ENCODE results near the gene SPTY2D1.
A peak's percentile ranks its signal among the peaks of the same experiment; 100 is the strongest.
"Not testable (repeated sequence)": the region's sequence is repeated elsewhere in the genome, so short reads cannot be mapped to it uniquely, and the experiment has no call there.

SPTY2D1 gene

DNA sequence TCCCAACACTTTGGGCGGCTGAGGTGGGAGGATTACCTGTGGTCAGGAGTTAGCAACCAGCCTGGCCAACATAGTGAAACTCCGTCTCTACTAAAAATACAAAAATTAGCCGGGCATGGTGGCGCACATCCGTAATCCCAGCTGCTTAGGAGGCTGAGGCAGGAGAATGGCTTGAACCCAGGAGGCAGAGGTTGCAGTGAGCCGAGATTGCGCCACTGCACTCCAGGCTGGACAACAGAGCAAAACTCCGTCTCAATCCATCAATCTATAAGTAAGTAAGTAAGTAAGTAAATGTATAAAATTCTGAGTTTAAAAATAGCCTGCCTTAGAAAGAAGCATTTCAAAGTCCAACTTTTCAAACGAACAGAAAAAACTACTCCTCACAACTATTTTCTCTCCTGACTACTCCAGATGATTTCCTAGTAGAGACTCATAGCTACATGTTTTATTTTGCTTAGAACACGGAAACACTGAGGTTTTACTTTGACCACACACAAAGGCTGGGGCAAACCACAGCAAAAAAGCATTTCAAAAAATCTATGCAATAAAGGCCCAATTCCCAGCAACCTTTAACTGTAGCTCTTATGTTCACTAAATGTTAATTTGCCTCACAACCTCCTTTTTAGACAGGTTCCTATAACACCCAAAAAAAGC is 16.3 kb downstream of the SPTY2D1 start:
- DNase-seq = peak; percentile 52

DNA sequence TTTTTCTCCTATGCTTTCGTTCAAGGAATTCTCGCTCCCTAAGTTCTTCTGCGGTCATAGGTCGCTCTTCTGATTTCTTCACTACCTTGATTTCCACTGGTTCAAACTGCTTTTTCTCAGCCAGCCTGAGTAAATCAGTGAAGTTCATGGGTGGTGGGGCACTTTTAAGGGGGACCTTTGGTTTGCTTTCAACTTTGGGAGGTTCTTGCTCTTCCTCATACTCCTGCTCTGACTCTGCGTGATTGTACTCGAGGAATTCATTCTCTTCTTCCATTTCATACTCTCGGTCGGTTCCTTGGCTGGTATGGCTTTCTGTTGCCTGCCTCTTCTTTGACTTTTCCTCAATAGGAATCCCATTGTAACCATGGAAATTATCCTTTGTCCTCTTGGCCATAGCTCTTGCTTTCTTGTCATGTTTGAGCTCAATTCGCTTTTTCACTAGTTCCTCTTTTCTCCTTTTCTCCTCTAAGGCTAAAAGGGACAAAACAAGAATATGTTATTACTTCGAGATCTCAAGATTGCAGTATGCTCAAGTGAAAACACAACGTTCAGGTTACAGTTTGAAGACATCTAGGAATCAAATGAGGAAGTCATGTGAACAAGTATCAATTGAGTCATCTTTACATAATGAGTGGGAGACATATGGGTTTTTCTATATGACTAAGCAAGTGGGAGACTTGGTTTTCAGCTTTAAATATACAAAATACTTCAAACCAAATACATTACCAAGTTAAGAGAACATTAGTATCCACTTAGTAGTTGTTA is 18.3 kb downstream of the SPTY2D1 start:
- no peak for DNase-seq

DNA sequence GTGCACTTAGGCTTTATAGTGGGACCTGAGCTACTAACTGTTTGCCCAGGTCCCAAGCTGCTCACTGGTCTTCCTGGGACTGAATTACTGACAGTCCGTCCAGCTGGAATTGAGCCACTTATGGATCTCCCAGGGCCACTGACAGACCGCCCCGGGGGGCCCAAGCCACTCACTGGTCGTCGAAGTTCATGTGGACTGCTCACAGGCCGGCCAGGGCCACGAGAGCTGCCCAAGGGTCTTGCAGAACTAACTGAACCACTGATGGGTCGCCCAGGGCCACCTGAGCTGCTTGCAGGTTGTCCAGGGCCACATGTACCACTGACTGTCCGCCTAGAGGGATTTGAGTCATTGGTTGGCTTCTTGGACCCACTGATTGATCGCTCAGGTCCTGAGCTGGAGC is 19.5 kb downstream of the SPTY2D1 start:
- DNase-seq = no peak

DNA sequence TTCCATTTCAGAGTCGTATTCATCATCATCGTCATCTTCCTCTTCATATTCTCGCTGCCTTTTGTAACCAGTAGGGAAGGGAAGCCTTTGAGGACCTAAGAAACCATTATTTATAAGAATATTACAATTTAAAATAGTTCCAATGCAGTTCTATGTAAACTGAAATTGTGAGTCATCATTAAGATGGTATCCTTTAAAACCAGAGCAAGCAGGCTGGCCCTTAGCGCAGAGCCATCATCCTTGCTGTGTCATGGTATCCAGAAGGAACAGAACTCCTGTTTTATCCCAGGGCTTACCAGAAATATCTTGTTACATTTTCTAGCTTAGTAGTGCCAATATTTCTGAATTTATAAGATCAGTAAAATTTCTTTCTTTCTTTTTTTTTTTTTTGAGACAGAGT is 21.7 kb downstream of the SPTY2D1 start:
- DNase-seq = no peak

DNA sequence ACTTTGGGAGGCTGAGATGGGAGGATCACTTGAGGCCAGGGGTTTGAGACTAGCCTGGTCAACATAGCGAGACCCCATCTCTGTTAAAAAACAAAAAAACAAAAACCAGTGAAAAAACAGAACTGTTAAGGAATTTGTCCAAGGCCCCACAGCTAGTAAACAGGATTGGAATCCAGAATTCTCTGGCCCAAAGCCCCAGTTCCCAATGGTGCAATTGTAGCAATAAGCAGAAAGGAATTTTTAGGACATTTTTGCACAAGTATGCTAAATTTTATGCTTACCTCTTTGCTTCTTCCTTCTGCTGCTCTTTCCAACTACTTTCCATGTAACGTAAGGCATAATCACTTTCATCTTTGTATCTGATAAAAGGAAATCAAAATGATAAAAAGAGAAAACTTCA is 22.9 kb downstream of the SPTY2D1 start:
- DNase-seq = no peak

DNA sequence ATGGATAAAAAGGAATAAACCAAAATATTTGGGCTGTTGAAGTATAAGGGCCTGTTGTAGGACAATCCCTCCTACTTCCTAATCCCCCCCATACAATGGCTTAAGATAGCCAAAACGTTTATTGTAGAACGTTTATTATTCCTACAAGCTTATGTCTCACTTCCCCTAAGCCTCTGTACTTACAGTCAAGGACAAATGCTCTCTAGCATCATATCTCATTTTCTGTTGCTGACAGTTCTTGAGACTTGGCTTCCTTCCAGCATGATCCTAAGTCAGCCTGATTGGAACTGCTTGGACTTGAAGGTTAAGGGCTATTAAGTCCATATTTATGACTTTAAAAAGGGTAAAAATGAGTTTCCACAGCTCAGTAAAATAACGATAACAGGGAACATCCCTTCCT is 25.8 kb downstream of the SPTY2D1 start:
- no peak for DNase-seq

DNA sequence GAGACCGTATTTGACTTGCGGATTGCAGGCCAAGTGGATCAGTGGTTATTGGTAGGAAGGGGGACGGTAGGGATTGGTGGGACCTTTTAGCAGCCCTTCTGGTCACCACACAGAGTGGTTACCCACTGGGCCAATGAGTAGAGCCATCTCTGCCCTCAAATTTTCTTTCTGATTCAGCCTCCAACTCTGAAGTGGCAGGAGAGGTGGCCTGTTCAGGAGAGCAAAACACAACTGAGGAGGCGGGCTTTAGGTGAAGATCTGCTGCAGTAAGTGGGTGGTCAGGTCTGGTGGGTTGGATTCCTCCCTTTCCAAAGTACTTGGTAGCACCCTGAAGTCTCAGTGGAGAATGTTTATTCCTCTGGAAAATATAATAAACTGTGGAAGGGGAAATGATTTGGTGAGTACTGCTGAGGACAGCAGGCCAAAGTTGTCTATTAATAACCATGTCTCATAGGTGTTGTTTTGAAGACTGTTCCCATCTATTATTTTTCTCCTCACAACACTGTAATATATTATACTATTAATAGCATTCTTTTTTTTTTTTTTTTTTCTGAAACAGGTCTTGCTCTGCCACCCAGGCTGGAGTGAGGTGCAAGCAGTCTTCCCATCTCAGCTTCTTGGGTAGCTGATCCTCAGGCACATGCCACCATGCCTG is 33.1 kb downstream of the SPTY2D1 start:
- DNase-seq = no peak

DNA sequence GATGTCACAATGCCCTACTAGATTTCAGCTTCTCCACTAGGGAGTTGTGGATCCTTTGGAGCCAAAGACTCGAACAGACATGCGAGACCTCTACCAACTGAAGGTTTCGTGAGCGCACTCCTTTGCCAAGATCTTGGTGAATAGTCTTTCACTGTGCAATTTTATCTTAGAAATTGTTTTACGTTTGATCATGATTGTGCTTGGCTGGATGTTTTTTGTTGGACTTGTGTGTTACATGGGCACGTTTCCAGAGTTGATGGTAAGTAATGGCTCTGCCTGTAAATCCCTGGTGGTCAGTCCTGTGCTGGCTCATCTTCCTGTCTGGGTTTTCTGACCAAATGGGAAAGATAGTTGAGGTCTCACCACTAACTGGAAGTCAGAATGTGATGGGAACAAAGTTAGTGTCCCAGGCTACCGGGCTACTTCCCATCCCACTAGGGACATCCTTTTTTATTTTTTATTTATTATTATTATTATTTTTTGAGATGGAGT is 34.4 kb downstream of the SPTY2D1 start, which contains the start of gene MISFA:
TSS of gene MISFA (plus strand) at position 51 of the 492 bp plus-strand sequence. CDS start at position 191, 140 bp downstream.
- DNase-seq = no peak

DNA sequence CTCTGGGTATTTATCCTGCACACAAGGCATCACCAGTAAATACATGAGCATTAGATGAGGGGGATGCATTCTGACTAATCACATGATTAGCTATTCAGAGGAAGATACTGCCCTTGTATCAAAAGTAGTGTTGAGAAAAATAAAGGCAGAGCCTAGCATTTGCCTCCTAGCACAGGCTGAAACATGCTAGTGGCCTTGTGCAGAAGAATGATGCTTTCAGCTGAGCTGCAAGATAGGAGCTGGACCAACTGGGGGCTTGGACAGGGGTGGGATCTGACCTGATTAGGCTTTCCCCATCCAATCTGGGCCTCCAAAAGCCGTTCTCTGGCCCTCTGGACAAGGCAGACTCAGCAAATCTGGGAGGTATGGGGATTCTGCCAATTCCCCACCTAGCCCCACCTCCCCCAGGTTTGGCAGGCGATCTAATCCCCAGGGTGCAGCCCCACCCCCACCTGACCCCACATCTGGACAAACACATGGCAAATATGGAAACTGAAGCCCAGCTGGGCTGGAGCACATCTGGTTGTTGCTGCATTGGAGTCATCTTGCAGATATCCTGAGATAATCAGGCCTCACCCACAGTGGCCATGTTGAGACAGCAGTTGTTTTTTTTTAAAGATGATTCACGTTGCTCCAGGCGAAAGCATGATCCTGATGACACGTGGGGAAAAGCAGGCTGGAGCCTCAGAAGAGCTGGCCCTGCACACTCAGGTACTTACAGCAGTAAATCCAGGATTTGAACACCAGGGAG is 39.0 kb downstream of the SPTY2D1 start:
- DNase-seq = no peak

DNA sequence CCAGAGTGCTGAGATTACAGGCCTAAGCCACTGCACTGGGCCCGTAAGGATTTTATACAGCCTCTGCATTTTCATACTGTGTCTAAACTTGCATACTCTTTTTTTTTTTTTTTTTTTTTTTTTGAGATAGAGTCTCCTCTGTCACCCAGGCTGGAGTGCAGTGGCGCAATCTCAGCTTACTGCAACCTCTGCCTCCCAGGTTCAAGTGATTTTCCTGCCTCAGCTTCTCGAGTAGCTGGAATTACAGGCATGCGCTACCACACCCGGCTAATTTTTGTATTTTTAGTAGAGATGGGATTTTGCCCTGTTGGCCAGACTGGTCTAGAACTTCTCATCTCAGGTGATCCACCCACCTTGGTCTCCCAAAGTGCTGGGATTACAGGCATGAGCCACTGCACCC is 40.1 kb downstream of the SPTY2D1 start:
- not testable (repeated sequence) for DNase-seq

DNA sequence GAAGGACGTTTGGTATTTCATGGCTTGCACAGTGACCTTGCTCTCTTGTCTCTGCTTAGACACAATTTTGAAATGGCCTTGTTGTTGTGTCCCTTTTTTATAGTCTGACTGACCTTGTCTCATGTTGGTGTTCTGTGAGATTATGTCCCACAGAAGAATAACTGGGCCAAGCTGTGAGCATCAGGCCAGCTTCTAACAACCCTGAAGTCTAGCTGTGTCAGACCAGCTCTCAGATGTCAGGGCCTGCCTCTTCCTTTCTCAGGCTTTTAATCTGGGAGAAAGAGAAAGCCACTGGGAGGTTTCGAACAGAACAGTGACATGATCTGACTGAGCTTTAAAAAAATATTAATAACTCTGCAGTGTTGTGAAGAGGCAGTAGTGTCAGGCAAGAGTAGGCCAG is 43.6 kb downstream of the SPTY2D1 start:
- DNase-seq = no peak

DNA sequence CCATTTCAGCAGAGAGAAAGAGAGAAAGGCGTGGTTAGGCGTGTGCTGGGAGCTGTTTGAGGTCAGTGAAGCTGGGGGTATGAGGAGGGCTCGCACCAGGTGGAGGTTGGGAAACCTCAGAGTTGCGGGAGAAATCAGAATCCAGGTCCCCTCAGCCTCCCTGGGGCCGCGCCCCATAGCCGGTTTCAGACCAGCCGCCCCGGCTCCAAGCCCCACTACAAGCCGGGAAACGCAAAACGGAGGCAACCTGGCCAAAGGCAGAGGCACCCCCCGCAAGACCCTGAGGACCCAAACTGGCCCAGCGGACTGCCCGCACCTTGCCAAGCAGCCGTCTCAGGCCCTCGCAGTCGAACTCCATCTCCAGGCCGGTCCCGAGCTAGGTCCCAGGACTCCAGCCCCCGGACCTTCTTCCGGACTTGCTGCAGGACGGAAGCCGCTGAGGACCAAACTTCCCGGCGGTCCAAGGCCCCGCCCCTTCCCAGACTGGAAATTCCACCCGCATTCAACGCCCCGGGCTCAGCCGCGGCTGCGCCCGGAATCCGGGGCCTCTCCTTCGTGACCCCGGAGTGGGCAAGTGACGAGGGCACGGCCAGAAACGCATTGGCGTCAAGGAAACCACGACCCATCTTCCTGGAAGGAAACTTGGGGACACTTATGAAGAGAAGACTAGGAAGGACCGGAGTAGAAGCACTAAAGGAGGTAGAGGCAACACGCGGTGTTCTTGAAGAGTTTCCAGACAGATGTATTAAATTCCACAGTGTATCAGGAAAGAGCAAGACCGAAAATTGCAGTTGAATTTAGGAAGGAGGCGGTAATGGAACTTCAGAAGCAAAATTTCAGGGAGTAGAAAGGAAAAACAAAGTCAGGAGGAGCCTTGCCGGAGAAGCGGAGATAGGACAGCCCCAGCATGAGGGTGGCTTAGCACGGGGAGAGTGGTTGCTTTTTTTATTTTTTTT is 45.6 kb downstream of the SPTY2D1 start, which contains the start of gene UEVLD:
TSS of gene UEVLD (minus strand) at position 438 of the 956 bp plus-strand sequence. CDS start at position 358, 80 bp downstream.
- peak; percentile 51 for DNase-seq

DNA sequence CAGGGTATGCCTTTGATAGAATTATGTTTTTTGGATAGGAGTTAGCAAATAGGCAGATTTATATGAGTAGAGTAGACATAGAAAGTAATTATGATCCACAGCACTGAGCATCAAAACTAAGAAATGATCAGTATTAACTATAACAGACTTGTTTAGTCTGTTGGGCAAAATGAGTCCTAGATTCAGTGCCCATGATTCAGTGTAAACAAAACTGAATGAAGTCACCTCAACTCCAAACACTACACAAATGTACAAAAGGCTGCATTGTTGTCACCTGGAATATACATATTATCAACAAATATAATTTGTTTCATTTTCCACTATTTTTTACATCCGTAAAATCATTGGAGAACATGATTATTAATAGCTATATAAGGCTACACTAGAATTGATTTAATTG is 52.3 kb downstream of the SPTY2D1 start:
- no peak for DNase-seq

DNA sequence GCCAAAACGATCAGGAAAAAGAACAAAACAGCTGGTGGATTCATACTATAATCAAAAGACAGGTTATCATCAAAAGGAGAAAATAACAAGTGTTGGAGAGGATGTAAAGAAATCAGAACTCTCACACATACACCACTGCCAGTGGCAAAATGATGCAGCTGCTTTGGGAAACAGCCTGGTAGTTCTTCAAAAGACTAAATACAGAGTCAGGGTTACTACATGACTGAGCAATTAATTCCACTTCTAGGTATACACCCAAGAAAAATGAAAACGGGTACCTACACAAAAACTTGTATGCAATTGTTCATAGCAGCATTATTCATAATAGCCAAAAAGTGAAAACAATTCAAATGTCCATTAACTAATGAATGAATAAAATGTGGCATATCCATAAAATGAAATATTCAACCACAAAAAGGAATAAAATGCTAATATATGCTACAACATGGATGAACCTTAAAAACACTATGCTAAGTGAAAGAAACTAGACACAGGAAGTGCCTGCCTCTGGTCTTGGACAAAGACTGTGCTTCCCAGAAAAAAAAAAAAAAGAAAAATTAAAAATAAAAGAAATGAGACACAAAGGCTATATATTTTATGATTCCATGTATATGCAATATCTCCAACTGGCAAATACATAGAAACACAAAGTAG is 53.9 kb downstream of the SPTY2D1 start:
- no peak for DNase-seq

DNA sequence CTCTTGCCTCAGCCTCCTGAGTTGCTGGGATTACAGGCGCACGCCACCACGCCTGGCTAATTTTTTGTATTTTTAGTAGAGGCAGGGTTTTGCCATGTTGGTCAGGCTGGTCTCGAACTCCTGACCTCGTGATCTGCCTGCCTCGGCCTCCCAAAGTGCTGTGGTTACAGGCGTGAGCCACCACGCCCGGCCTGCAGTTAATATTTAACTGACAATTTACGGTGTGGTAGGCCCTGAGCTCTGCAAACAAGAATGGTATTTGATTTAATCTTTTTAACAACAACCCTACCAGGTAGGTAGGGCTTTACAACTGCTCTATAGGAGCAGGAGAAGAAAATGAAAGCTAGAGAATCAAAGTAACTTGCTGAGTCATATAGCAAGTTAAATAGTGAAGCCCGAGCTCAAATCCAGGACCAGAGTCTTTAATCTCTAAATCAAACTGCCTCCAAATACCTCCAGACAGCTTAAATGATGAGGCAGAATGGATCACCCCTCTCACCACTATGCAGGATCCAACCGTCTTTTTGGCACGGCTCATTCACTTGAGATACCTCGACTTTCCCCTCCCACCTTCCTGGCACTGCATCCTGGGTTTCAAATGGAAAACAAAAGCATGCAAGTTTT is 55.1 kb downstream of the SPTY2D1 start:
- no peak for DNase-seq

DNA sequence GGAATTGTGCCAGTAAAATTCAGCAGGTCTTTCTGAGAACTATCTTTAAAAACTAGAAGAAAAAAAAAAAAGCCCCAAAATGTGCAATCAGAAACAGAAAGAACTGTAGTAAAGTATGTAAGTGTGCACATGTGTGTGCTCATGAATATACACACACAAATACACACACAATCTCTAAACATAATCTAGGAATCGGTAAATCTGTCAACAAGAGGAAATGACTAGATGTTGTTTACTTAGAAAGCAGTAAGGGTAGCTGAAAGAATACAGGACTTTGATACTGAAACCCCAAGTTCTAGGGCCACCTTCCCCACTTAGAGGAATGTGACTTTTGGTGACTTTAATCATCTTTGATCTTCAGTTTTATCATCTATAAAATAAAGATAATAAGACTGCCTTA is 58.8 kb downstream of the SPTY2D1 start:
- no peak for DNase-seq

DNA sequence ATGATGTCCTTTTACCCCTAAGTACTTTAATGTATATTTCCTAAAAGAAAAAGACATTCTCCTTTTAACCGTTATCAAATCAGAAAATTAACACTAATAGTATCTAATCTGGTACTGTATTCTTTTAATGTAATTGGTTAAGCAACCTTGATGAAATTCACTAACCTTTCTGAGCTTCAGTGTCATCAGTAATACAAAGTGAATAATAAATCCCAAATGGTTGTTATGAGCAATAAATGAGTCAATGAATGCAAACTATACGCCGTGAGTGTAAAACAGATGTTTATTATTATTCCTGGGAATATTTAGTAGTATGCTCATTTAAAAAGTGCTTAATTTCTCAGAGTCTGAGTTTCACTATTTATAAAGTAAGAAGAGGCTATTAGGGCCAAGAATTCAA is 67.1 kb downstream of the SPTY2D1 start:
- no peak for DNase-seq

DNA sequence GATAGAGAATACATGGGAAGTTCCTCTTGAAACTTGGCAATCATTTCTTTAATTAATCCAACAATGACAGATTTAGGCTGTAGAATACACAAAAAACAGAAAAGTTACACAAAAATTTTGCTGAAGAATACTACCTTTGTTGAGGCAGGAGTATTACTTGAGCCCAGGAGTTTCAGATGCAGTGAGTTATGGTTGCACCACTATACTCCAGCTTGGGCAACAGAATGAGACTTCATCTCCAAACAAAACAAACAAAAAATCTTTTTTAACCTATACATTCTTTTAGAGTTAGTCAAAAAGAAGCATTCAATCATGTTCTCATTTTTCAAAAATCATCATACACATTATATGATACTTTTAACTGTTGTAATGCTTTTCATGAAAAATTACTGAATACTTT is 67.7 kb downstream of the SPTY2D1 start:
- DNase-seq = no peak

DNA sequence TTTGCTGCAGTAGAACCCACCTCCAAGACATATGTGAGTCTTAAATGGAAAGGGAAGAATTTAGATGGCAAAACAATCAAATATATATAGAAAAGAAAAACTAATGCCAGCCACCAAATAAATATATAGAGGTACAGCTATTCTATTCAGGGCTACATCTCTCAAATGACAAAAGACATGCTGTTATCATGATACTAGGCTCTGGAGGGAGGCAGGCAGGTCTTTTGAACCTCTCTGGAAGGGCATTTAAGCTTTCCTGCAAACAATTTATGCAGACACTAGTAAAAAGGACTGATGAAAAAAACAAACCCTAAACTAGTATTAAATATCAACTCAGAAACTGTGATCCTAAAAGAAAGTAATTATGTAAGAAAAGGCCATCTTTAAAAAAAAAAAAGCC is 70.0 kb downstream of the SPTY2D1 start:
- no peak for DNase-seq

DNA sequence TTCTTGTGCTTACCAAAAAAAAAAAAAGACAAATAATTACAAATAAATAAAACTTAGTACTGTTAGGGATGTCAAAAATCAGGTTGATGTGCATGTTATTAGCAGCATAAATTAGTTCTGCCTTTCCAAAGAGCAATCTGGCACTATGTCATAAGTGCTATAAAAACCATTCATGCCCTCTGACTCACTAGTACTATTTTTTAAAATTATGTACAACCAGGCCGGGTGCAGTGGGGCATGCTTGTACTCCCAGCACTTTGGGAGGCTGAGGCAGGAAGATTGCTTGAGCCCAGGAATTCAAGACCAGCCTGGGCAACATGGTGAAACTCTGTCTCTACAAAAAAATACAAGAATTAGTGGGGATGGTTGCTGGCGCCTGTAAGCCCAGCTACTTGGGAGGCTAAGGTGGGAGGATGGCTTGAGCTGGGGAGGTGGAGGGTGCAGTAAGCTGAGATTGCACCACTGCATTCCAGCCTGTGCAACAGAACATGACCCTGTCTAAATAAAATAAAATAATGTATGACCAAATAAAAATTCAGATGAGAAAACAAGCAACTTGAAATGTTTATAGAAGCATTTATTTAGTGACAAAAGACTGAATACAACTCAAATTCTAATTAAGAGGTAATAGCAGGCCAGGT is 70.9 kb downstream of the SPTY2D1 start:
- DNase-seq = no peak

Measured in CD4-positive, alpha-beta T cell treated with Interleukin-6 for 4 hours (primary cell).